ENCODE data around the gene SAMD14.

The SAMD14 gene

GRCh38 chr17:50080827-50081226, 49.1 kb downstream of the SAMD14 start (continued):
- TF ChIP-seq TSHZ2 (CRISPR knock-in tag; IDR thresholded peaks at IDR 0.05) (no peak), ESRRG (CRISPR knock-in tag; IDR thresholded peaks at IDR 0.05) (no peak), ZNF565 (CRISPR knock-in tag; conservative IDR thresholded peaks at IDR 0.05; ENCODE audit: low read depth) (no peak), CSRNP3 (CRISPR knock-in tag; IDR thresholded peaks at IDR 0.05) (no peak)

- no peak for ATAC-seq
- no peak for TF ChIP-seq CREB5 (CRISPR knock-in tag; IDR thresholded peaks at IDR 0.05; ENCODE audit: low read depth)
- no peak for TF ChIP-seq RARB (CRISPR knock-in tag; IDR thresholded peaks at IDR 0.05)
- TF ChIP-seq ZNF565 (CRISPR knock-in tag; conservative IDR thresholded peaks at IDR 0.05; ENCODE audit: low read depth) = no peak
- TF ChIP-seq PATZ1 (CRISPR knock-in tag; IDR thresholded peaks at IDR 0.05; ENCODE audit: borderline replicate concordance) = no peak
- no peak for TF ChIP-seq CSRNP3 (CRISPR knock-in tag; IDR thresholded peaks at IDR 0.05)
- no peak for TF ChIP-seq POU6F1 (CRISPR knock-in tag; IDR thresholded peaks at IDR 0.05; ENCODE audit: borderline replicate concordance, low read depth)
- no peak for TF ChIP-seq BACH2 (CRISPR knock-in tag; IDR thresholded peaks at IDR 0.05; ENCODE audit: borderline replicate concordance)
These were observed 49.9 kb downstream of the SAMD14 start for GRCh38 chr17:50080096-50080480.

- ATAC-seq = peak; percentile 67
These were observed 50.4 kb downstream of the SAMD14 start for GRCh38 chr17:50079334-50080095.

GRCh38 chr17:50078430-50078829, 51.5 kb downstream of the SAMD14 start:
- TF ChIP-seq ZC3H10 (CRISPR knock-in tag; IDR thresholded peaks at IDR 0.05) (no peak), TSHZ2 (CRISPR knock-in tag; IDR thresholded peaks at IDR 0.05) (no peak), ESRRG (CRISPR knock-in tag; IDR thresholded peaks at IDR 0.05) (no peak), PPARA (CRISPR knock-in tag; IDR thresholded peaks at IDR 0.05; ENCODE audit: borderline replicate concordance) (no peak), ZFP3 (CRISPR knock-in tag; IDR thresholded peaks at IDR 0.05) (no peak), ZFP30 (CRISPR knock-in tag; IDR thresholded peaks at IDR 0.05) (no peak), SNAI2 (CRISPR knock-in tag; IDR thresholded peaks at IDR 0.05) (no peak), ISL1 (CRISPR knock-in tag; IDR thresholded peaks at IDR 0.05) (no peak)
- ATAC-seq = no peak

More at GRCh38 chr17:50079334-50080095, 50.4 kb downstream of the SAMD14 start:
- peak; percentile 35; the same call in 1 of the 2 replicates for TF ChIP-seq ZFP3 (CRISPR knock-in tag; IDR thresholded peaks at IDR 0.05)
- no peak for TF ChIP-seq TOX (CRISPR knock-in tag; IDR thresholded peaks at IDR 0.05; ENCODE audit: borderline replicate concordance)
- no peak for TF ChIP-seq ZC3H10 (CRISPR knock-in tag; IDR thresholded peaks at IDR 0.05)
- no peak for TF ChIP-seq ZNF565 (CRISPR knock-in tag; conservative IDR thresholded peaks at IDR 0.05; ENCODE audit: low read depth)
